Right atrium auricular region (tissue), 2 donors: Measurements from ENCODE around the gene GAREM1. TPM values are rescaled to one million over a fixed set of nuclear protein-coding genes. Genes with fewer than 3 reads are reported as not detected.
"Not testable (repeated sequence)": the region's sequence is repeated elsewhere in the genome, so short reads cannot be mapped to it uniquely, and the experiment has no call there.

ENCODE experiments used
- DNase-seq: peaks from one replicate; pipeline ENCODE4 v3.0.0-alpha.2; 2019; ENCODE audit warnings: low spot score
- H3K27ac ChIP-seq, 2 donors: fragments of 200-600 bp; sonication (generic); 1 replicate in 1 of 2; 2 replicates in 1 of 2; pipeline ENCODE4 v1.5.1; 2016 to 2019
- H3K27me3 ChIP-seq, 2 donors: fragments of 200-600 bp; sonication (generic); one replicate each; pipeline versions ENCODE4 v1.5.1 to v1.6.0; 2017 to 2019
- H3K36me3 ChIP-seq: fragments of 200-600 bp; sonication (generic); one replicate; pipeline ENCODE4 v1.5.1; 2016
- H3K4me1 ChIP-seq, 2 donors: fragments of 200-600 bp; sonication (generic); one replicate each; pipeline versions ENCODE4 v1.5.1 to v1.6.0; 2017 to 2019
- H3K4me3 ChIP-seq, 2 donors: fragments of 200-600 bp; sonication (generic); 1 replicate in 1 of 2; 2 replicates in 1 of 2; pipeline ENCODE4 v1.5.1; 2017 to 2019; ENCODE audit warnings: mild to moderate bottlenecking in 1 of 2, moderate library complexity in 1 of 2
- H3K9me3 ChIP-seq, 2 donors: fragments of 200-600 bp; sonication (generic); one replicate each; pipeline ENCODE4 v1.5.1; 2019
- CTCF ChIP-seq, 2 donors: fragments of 200-600 bp; sonication (generic); IDR thresholded peaks; one replicate each; pipeline ENCODE4 v1.5.1; 2019; ENCODE audit warnings: antibody characterized with exemption in 2 of 2
- total RNA-seq, 2 donors: library from RNA; depleted of rRNA; stranded (reverse); fragments of >200 nt; gene quantifications; one replicate each; pipeline ENCODE4 v1.1.0, GENCODE V29; 2016

The GAREM1 gene
- total RNA-seq, 2 donors from 2014 or later: 13.6 to 19.3 TPM

GRCh38 chr18:32343634-32344033 is 127.0 kb downstream of the GAREM1 start:
- Histone ChIP-seq H3K27ac (no peak overlapping the region), H3K36me3 (no peaks in the 10 kb centered on the region), H3K4me3 (no peak overlapping the region), H3K9me3 (no peaks in the 10 kb centered on the region), H3K27me3 (no peaks in the 10 kb centered on the region), H3K4me1 (peaks cover 0 to 22% of the 10 kb centered on the region in 2 donors)
- no peak for DNase-seq
- TF ChIP-seq CTCF (IDR thresholded peaks at IDR 0.05): no peak

GRCh38 chr18:32341112-32341511 is 129.6 kb downstream of the GAREM1 start:
- DNase-seq, H3K27ac ChIP-seq: not testable (repeated sequence)

GRCh38 chr18:32339045-32339444 is 131.6 kb downstream of the GAREM1 start:
- no peak overlapping the region for H3K27ac ChIP-seq
- no peaks in the 10 kb centered on the region for H3K27me3 ChIP-seq
- TF ChIP-seq CTCF (IDR thresholded peaks at IDR 0.05): no peak
- no peak for DNase-seq
- H3K4me3 ChIP-seq: no peak overlapping the region
- H3K4me1 ChIP-seq: peaks cover 0 to 22% of the 10 kb centered on the region in 2 donors
- H3K36me3 ChIP-seq: no peaks in the 10 kb centered on the region
- H3K9me3 ChIP-seq: no peaks in the 10 kb centered on the region

More at GRCh38 chr18:32341112-32341511, 129.6 kb downstream of the GAREM1 start:
- H3K4me1 ChIP-seq: peaks cover 0 to 12% of the 10 kb centered on the region in 2 donors
- H3K4me3 ChIP-seq, H3K36me3 ChIP-seq, H3K27me3 ChIP-seq, H3K9me3 ChIP-seq: not testable (repeated sequence)

- no peaks in the 10 kb centered on the region for H3K27me3 ChIP-seq
- H3K9me3 ChIP-seq: no peaks in the 10 kb centered on the region
- no peak overlapping the region for H3K27ac ChIP-seq
- no peak for TF ChIP-seq CTCF (IDR thresholded peaks at IDR 0.05)
- no peak overlapping the region for H3K4me3 ChIP-seq
- DNase-seq: no peak
- no peaks in the 10 kb centered on the region for H3K36me3 ChIP-seq
- peaks cover 0 to 34% of the 10 kb centered on the region in 2 donors for H3K4me1 ChIP-seq
These were observed 132.9 kb downstream of the GAREM1 start for GRCh38 chr18:32337821-32338220.

GRCh38 chr18:32337347-32337746 is 133.3 kb downstream of the GAREM1 start:
- H3K4me3 ChIP-seq: no peak overlapping the region
- no peaks in the 10 kb centered on the region for H3K36me3 ChIP-seq
- no peaks in the 10 kb centered on the region for H3K27me3 ChIP-seq
- H3K4me1 ChIP-seq: peaks cover 0 to 38% of the 10 kb centered on the region in 2 donors
- no peak overlapping the region for H3K27ac ChIP-seq
- no peak for TF ChIP-seq CTCF (IDR thresholded peaks at IDR 0.05)
- no peaks in the 10 kb centered on the region for H3K9me3 ChIP-seq
- no peak for DNase-seq

- Histone ChIP-seq H3K27me3 (no peaks in the 10 kb centered on the region), H3K36me3 (no peaks in the 10 kb centered on the region), H3K4me1 (peaks cover 0 to 38% of the 10 kb centered on the region in 2 donors), H3K9me3 (no peaks in the 10 kb centered on the region), H3K27ac (no peak overlapping the region), H3K4me3 (no peak overlapping the region)
- DNase-seq: no peak
- TF ChIP-seq CTCF (IDR thresholded peaks at IDR 0.05): no peak
These were observed 135.5 kb downstream of the GAREM1 start for GRCh38 chr18:32335228-32335627.
